DND-41 (cell line): ENCODE data around the gene PROK2.

Experiments used
- ATAC-seq: fragments of 200-7000 bp; cut with Tn5 transposase; 3 replicates; pipeline ENCODE4 v1.9.1; 2021; ENCODE audit warnings: low read depth; ENCODE audit not compliant: insufficient read depth
- DNase-seq: peaks from one replicate; pipeline ENCODE4 v3.0.0-alpha.2; 2020
- H2AFZ ChIP-seq: 2 replicates; pipeline ENCODE4 v1.6.0; 2012; ENCODE audit warnings: low read depth, low read length
- H3K27ac ChIP-seq: 2 replicates; pipeline ENCODE4 v1.5.1; 2012; ENCODE audit warnings: low read length, inconsistent platforms
- H3K27me3 ChIP-seq: fragments of 200-600 bp; sonication (generic); 2 replicates; pipeline ENCODE4 v1.6.0; 2012; ENCODE audit warnings: low read length, mild to moderate bottlenecking, inconsistent platforms; ENCODE audit not compliant: insufficient read depth, poor library complexity
- H3K36me3 ChIP-seq: 2 replicates; pipeline ENCODE4 v1.5.1; 2012; ENCODE audit warnings: low read length, inconsistent platforms; ENCODE audit not compliant: insufficient read depth
- H3K4me1 ChIP-seq: 2 replicates; pipeline ENCODE4 v1.5.1; 2012; ENCODE audit warnings: mild to moderate bottlenecking, low read length; ENCODE audit not compliant: insufficient read depth
- H3K4me2 ChIP-seq: 2 replicates; pipeline ENCODE4 v1.6.0; 2012; ENCODE audit warnings: mild to moderate bottlenecking, moderate library complexity, low read length, inconsistent platforms; ENCODE audit not compliant: insufficient read depth
- H3K4me3 ChIP-seq, 2 experiments: fragments of 200-600 bp in 1 of 2; shearing (Covaris generic) in 1 of 2; 2 replicates each; pipeline ENCODE4 v1.5.1; 2012 to 2016; ENCODE audit warnings: inconsistent platforms in 2 of 2, low read length in 2 of 2, mild to moderate bottlenecking in 2 of 2, low read depth in 1 of 2, moderate library complexity in 1 of 2
- H3K79me2 ChIP-seq: 2 replicates; pipeline ENCODE4 v1.6.0; 2012; ENCODE audit warnings: low read length, inconsistent platforms; ENCODE audit not compliant: insufficient read depth
- H3K9ac ChIP-seq: 2 replicates; pipeline ENCODE4 v1.6.0; 2012; ENCODE audit warnings: low read depth, mild to moderate bottlenecking, inconsistent platforms, low read length, moderate library complexity
- H3K9me3 ChIP-seq: 2 replicates; pipeline ENCODE4 v1.5.1; 2012; ENCODE audit warnings: low read length, moderate library complexity, mild to moderate bottlenecking, inconsistent platforms; ENCODE audit not compliant: insufficient read depth, severe bottlenecking
- H4K20me1 ChIP-seq: 2 replicates; pipeline ENCODE4 v1.6.0; 2012; ENCODE audit warnings: low read length; ENCODE audit not compliant: insufficient read depth
- CTCF ChIP-seq: IDR thresholded peaks from 2 replicates; pipeline ENCODE4 v1.5.1; 2012; ENCODE audit warnings: borderline replicate concordance, low read length, moderate library complexity, mild to moderate bottlenecking; ENCODE audit not compliant: poor library complexity, severe bottlenecking; ENCODE audit errors: extremely low read depth
- EZH2 ChIP-seq: IDR thresholded peaks from 3 replicates; pipeline ENCODE4 v1.6.1; 2012; ENCODE audit warnings: borderline replicate concordance, low read depth, mild to moderate bottlenecking, moderate library complexity, low read length, inconsistent platforms; ENCODE audit not compliant: severe bottlenecking

Gene PROK2

GRCh38 chr3:71821116-71821515, 36.2 kb upstream of the PROK2 start:
- ATAC-seq = no peak

GRCh38 chr3:71817262-71817661, 32.3 kb upstream of the PROK2 start:
- no peaks in the 10 kb centered on the region for H3K79me2 ChIP-seq
- no peak overlapping the region for H3K4me3 ChIP-seq
- H4K20me1 ChIP-seq = no peaks in the 10 kb centered on the region
- H3K27me3 ChIP-seq = peaks cover 4% of the 10 kb centered on the region
- no peaks in the 10 kb centered on the region for H3K9me3 ChIP-seq
- no peak overlapping the region for H3K4me2 ChIP-seq
- no peak overlapping the region for H3K27ac ChIP-seq
- H3K9ac ChIP-seq = no peak overlapping the region
- H2AFZ ChIP-seq = no peak overlapping the region
- ATAC-seq = no peak
- no peak for DNase-seq
- TF ChIP-seq EZH2 (no peak), CTCF (no peak)
- H3K4me1 ChIP-seq = no peaks in the 10 kb centered on the region
- H3K36me3 ChIP-seq = no peaks in the 10 kb centered on the region

More at GRCh38 chr3:71821116-71821515, 36.2 kb upstream of the PROK2 start:
- Histone ChIP-seq H3K36me3 (no peaks in the 10 kb centered on the region), H3K79me2 (no peaks in the 10 kb centered on the region), H3K4me2 (no peak overlapping the region), H3K9ac (no peak overlapping the region), H3K4me1 (no peaks in the 10 kb centered on the region), H2AFZ (no peak overlapping the region), H3K4me3 (no peak overlapping the region), H3K9me3 (no peaks in the 10 kb centered on the region), H4K20me1 (no peaks in the 10 kb centered on the region), H3K27ac (no peak overlapping the region), H3K27me3 (peaks cover 4% of the 10 kb centered on the region)
- TF ChIP-seq CTCF (no peak), EZH2 (no peak)
- no peak for DNase-seq

GRCh38 chr3:71816767-71817156, 31.8 kb upstream of the PROK2 start:
- no peaks in the 10 kb centered on the region for H3K9me3 ChIP-seq
- no peak for DNase-seq
- H2AFZ ChIP-seq = no peak overlapping the region
- no peaks in the 10 kb centered on the region for H3K4me1 ChIP-seq
- ATAC-seq = no peak
- no peak for TF ChIP-seq EZH2
- no peak for TF ChIP-seq CTCF
- H3K79me2 ChIP-seq = no peaks in the 10 kb centered on the region
- no peak overlapping the region for H3K27ac ChIP-seq
- no peaks in the 10 kb centered on the region for H3K36me3 ChIP-seq
- H3K4me3 ChIP-seq = no peak overlapping the region
- no peak overlapping the region for H3K9ac ChIP-seq
- no peaks in the 10 kb centered on the region for H4K20me1 ChIP-seq
- H3K4me2 ChIP-seq = no peak overlapping the region
- H3K27me3 ChIP-seq = peaks cover 4% of the 10 kb centered on the region
